Progenitor cell of endocrine pancreas (in vitro differentiated cells): Measurements from ENCODE around the gene TMEM178B. TPM values are rescaled to one million over a fixed set of nuclear protein-coding genes. Genes with fewer than 3 reads are reported as not detected.
"Not testable (repeated sequence)": the region's sequence is repeated elsewhere in the genome, so short reads cannot be mapped to it uniquely, and the experiment has no call there.

Experiments used
- DNase-seq: peaks from one replicate; pipeline ENCODE4 v3.0.0; 2021; ENCODE audit warnings: low spot score; ENCODE audit not compliant: unreplicated experiment
- H3K27ac Mint-ChIP-seq: 2 replicates; pipeline ENCODE4 v1.8.0; 2021; ENCODE audit warnings: mild to moderate bottlenecking, moderate library complexity, mixed read lengths
- H3K27me3 Mint-ChIP-seq: 2 replicates; pipeline ENCODE4 v1.8.0; 2021; ENCODE audit warnings: mixed read lengths
- H3K36me3 Mint-ChIP-seq: 2 replicates; pipeline ENCODE4 v1.8.0; 2022; ENCODE audit warnings: mixed read lengths; ENCODE audit not compliant: insufficient read depth
- H3K4me1 Mint-ChIP-seq: 2 replicates; pipeline ENCODE4 v1.8.0; 2021; ENCODE audit warnings: low read depth, mixed read lengths
- H3K4me3 Mint-ChIP-seq: 2 replicates; pipeline ENCODE4 v1.8.0; 2021; ENCODE audit warnings: low read depth, mild to moderate bottlenecking, moderate library complexity, mixed read lengths
- H3K9me3 Mint-ChIP-seq: 2 replicates; pipeline ENCODE4 v1.8.0; 2021; ENCODE audit warnings: low read depth, mixed read lengths
- CTCF ChIP-seq: fragments of 200-600 bp; sonication (generic); IDR thresholded peaks from one replicate; pipeline ENCODE4 v1.5.0; 2021; ENCODE audit warnings: antibody characterized with exemption, mild to moderate bottlenecking; ENCODE audit not compliant: unreplicated experiment
- total RNA-seq: library from RNA; stranded (reverse); gene quantifications from 2 replicates; pipeline ENCODE4 v1.2.1, GENCODE V29; 2021

Gene TMEM178B
- total RNA-seq, 1 donor from 2014 or later: 2.8 TPM

GRCh38 chr7:141079219-141079618, 5.4 kb downstream of the TMEM178B start:
- H3K9me3 Mint-ChIP-seq: no peaks in the 10 kb centered on the region
- no peak for DNase-seq
- H3K4me3 Mint-ChIP-seq: no peak overlapping the region
- H3K27me3 Mint-ChIP-seq: no peaks in the 10 kb centered on the region
- no peak overlapping the region for H3K27ac Mint-ChIP-seq
- TF ChIP-seq CTCF: no peak
- no peaks in the 10 kb centered on the region for H3K36me3 Mint-ChIP-seq
- H3K4me1 Mint-ChIP-seq: peaks cover 2% of the 10 kb centered on the region

- DNase-seq, H3K27ac Mint-ChIP-seq, H3K4me3 Mint-ChIP-seq, H3K4me1 Mint-ChIP-seq, H3K36me3 Mint-ChIP-seq, H3K9me3 Mint-ChIP-seq: not testable (repeated sequence)
- peaks cover 14% of the 10 kb centered on the region for H3K27me3 Mint-ChIP-seq
Observed at GRCh38 chr7:141089490-141089889, 15.6 kb downstream of the TMEM178B start.

- no peak overlapping the region for H3K27ac Mint-ChIP-seq
Observed at GRCh38 chr7:141094336-141095070, 20.6 kb downstream of the TMEM178B start.

GRCh38 chr7:141097430-141097829, 23.6 kb downstream of the TMEM178B start:
- peak; percentile 13 for DNase-seq
- no peak overlapping the region for H3K4me3 Mint-ChIP-seq
- H3K36me3 Mint-ChIP-seq: no peaks in the 10 kb centered on the region
- no peaks in the 10 kb centered on the region for H3K4me1 Mint-ChIP-seq
- H3K27ac Mint-ChIP-seq: no peak overlapping the region
- no peak for TF ChIP-seq CTCF
- no peaks in the 10 kb centered on the region for H3K9me3 Mint-ChIP-seq
- H3K27me3 Mint-ChIP-seq: peaks cover 4% of the 10 kb centered on the region

More at GRCh38 chr7:141094336-141095070, 20.6 kb downstream of the TMEM178B start:
- Mint-ChIP-seq H3K36me3 (no peaks in the 10 kb centered on the region), H3K9me3 (no peaks in the 10 kb centered on the region), H3K27me3 (peaks cover 7% of the 10 kb centered on the region), H3K4me3 (no peak overlapping the region), H3K4me1 (no peaks in the 10 kb centered on the region)
- TF ChIP-seq CTCF: no peak
- no peak for DNase-seq

GRCh38 chr7:141102436-141102835, 28.6 kb downstream of the TMEM178B start:
- no peaks in the 10 kb centered on the region for H3K27me3 Mint-ChIP-seq
- no peak overlapping the region for H3K27ac Mint-ChIP-seq
- H3K4me3 Mint-ChIP-seq: no peak overlapping the region
- TF ChIP-seq CTCF: no peak
- no peaks in the 10 kb centered on the region for H3K36me3 Mint-ChIP-seq
- no peak for DNase-seq
- peaks cover 16% of the 10 kb centered on the region for H3K4me1 Mint-ChIP-seq
- no peaks in the 10 kb centered on the region for H3K9me3 Mint-ChIP-seq

GRCh38 chr7:141103847-141104429, 30.1 kb downstream of the TMEM178B start:
- H3K9me3 Mint-ChIP-seq: no peaks in the 10 kb centered on the region
- H3K4me3 Mint-ChIP-seq: no peak overlapping the region
- H3K36me3 Mint-ChIP-seq: no peaks in the 10 kb centered on the region
- H3K4me1 Mint-ChIP-seq: peaks cover 16% of the 10 kb centered on the region
- H3K27ac Mint-ChIP-seq: no peak overlapping the region
- no peaks in the 10 kb centered on the region for H3K27me3 Mint-ChIP-seq
- TF ChIP-seq CTCF: no peak
- DNase-seq: no peak
